GM12892 (cell line): ENCODE results near the gene DNAH2.

Experiments
- POLR2A ChIP-seq: IDR thresholded peaks from 2 replicates; pipeline ENCODE4 v1.6.1; 2011; ENCODE audit warnings: low read depth, low read length, control low read depth
- POLR2AphosphoS5 ChIP-seq: IDR thresholded peaks from 2 replicates; pipeline ENCODE4 v1.6.1; 2011; ENCODE audit warnings: low read depth, low read length, control low read depth

DNA sequence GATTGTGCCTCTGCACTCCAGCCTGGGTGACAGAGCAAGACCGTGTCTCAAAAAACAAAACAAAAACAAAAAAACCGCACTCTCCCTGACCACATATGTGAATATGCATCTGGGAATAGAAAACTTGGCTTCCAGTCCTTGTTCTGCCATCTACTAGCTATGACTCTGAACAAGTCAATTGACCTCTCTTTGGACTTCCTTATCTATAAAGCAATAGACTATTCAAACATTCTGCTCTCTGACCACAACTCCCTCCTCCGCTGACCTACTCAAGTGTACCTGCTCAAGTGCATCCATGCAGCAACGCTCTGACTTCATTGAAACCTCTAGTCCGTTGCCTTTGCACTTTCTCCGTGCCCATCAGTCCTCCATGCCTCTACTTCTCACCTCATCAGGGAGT, 63.9 kb downstream of the DNAH2 start:
- no peak for TF ChIP-seq POLR2A
- TF ChIP-seq POLR2AphosphoS5, result no peak
